ENCODE measurements around the gene DDB1. TPM values are rescaled to one million over a fixed set of nuclear protein-coding genes. Genes with fewer than 3 reads are reported as not detected.

The DDB1 gene
- total and polyA plus RNA-seq, 2 of the 13 experiments (the other 11 are each of a cell fraction or from before 2014, with no cell fraction given): 217 to 266 TPM

GRCh38 chr11:61369372-61370348 lies 36.8 kb upstream of the DDB1 start (continued):
- TF ChIP-seq UBTF (CRISPR knock-in tag; IDR thresholded peaks at IDR 0.05): peak; percentile 52
- TF ChIP-seq HOXA3 (CRISPR knock-in tag; IDR thresholded peaks at IDR 0.05): peak; percentile 57; the same call in 1 of the 2 replicates
- TF ChIP-seq ZNF800 (CRISPR knock-in tag; IDR thresholded peaks at IDR 0.05): peak; percentile 59; the same call in 1 of the 2 replicates
- TF ChIP-seq ZNF441 (CRISPR knock-in tag; IDR thresholded peaks at IDR 0.05; ENCODE audit: borderline replicate concordance): peak; percentile 83; the same call in 1 of the 2 replicates
- no peak for TF ChIP-seq ZNF496 (CRISPR knock-in tag; IDR thresholded peaks at IDR 0.05; ENCODE audit: insufficient replicate concordance)
- peak; percentile 71; the same call in 1 of the 2 replicates for TF ChIP-seq ZNF747 (CRISPR knock-in tag; IDR thresholded peaks at IDR 0.05; ENCODE audit: borderline replicate concordance)
- TF ChIP-seq HINFP (CRISPR knock-in tag; IDR thresholded peaks at IDR 0.05; ENCODE audit: low read depth): peak; percentile 77
- TF ChIP-seq ZHX1 (CRISPR knock-in tag; IDR thresholded peaks at IDR 0.05; ENCODE audit: low read depth): no peak; the same call in 1 of the 2 replicates
- TF ChIP-seq SP4 (CRISPR knock-in tag; IDR thresholded peaks at IDR 0.05): peak; percentile 50; the same call in 1 of the 2 replicates
- peak; percentile 91 for TF ChIP-seq MED1 (CRISPR knock-in tag; IDR thresholded peaks at IDR 0.05)
- TF ChIP-seq SP1 (IDR thresholded peaks at IDR 0.05): no peak
- TF ChIP-seq SP1 (CRISPR knock-in tag; IDR thresholded peaks at IDR 0.05): no peak
- peak; percentile 98 for TF ChIP-seq ZBTB38 (CRISPR knock-in tag; IDR thresholded peaks at IDR 0.05)
- peak; percentile 98; the same call in 1 of the 2 replicates for TF ChIP-seq ZBTB3 (CRISPR knock-in tag; IDR thresholded peaks at IDR 0.05; ENCODE audit: borderline replicate concordance, low read depth)
- no peak for TF ChIP-seq NFIB (CRISPR knock-in tag; IDR thresholded peaks at IDR 0.05; ENCODE audit: borderline replicate concordance)
- TF ChIP-seq ZNF644 (CRISPR knock-in tag; IDR thresholded peaks at IDR 0.05; ENCODE audit: low read depth): peak; percentile 92
- TF ChIP-seq GATAD1 (CRISPR knock-in tag; IDR thresholded peaks at IDR 0.05): peak; percentile 32; the same call in 1 of the 2 replicates
- 0 out of 2 replicates have a peak, but pooled peaks have one; percentile 40 for TF ChIP-seq PITX1 (CRISPR knock-in tag; IDR thresholded peaks at IDR 0.05)
- no peak for TF ChIP-seq NONO (IDR thresholded peaks at IDR 0.05)
- peak; percentile 81 for TF ChIP-seq NONO (CRISPR knock-in tag; conservative IDR thresholded peaks at IDR 0.05)
